Epithelial cell of prostate (primary cell): ENCODE data around the gene PCDHB9.
"Not testable (repeated sequence)": the region's sequence is repeated elsewhere in the genome, so short reads cannot be mapped to it uniquely, and the experiment has no call there.

ENCODE experiments used
- DNase-seq: peaks from one replicate; pipeline ENCODE4 v3.0.0-alpha.2; 2011; ENCODE audit warnings: low read depth, low spot score
- H3K27ac ChIP-seq: fragments of 450-650 bp; 2 replicates; pipeline ENCODE4 v1.5.1; 2017; ENCODE audit warnings: mild to moderate bottlenecking

Gene PCDHB9

DNA sequence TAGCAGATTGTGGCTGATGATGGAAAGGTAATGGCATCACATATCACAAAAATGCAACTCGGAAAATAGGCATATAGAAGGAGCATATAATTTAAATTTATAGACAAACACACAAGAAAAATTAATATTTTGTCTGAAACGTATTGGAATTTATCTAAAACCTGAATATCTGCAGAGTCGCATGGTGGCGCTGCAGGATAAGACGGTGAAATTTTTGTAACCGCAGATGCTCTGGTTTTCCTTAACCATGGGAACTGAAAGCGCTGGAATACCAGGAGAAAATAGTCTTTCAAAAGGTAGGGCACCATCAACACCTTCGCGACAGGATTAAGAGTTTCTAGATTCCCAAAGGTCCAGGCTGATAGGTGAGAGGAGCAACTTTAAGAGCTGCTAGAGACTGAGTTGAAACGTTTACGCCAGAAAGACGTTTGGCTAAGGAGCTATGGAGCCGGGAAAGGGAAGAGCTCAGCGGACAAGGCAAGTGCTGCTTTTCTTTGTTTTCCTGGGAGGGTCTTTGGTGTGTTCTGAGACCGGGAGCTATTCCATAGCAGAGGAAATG is 47.2 kb downstream of the PCDHB9 start:
- no peak overlapping the region for H3K27ac ChIP-seq
- DNase-seq = no peak

DNA sequence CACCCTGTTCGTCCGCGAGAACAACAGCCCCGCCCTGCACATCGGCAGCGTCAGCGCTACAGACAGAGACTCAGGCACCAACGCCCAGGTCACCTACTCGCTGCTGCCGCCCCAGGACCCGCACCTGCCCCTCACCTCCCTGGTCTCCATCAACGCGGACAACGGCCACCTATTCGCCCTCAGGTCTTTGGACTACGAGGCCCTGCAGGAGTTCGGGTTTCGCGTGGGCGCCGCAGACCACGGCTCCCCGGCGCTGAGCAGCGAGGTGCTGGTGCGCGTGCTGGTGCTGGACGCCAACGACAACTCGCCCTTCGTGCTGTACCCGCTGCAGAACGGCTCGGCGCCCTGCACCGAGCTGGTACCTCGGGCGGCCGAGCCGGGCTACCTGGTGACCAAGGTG is 49.0 kb downstream of the PCDHB9 start:
- not testable (repeated sequence) for DNase-seq, H3K27ac ChIP-seq

DNA sequence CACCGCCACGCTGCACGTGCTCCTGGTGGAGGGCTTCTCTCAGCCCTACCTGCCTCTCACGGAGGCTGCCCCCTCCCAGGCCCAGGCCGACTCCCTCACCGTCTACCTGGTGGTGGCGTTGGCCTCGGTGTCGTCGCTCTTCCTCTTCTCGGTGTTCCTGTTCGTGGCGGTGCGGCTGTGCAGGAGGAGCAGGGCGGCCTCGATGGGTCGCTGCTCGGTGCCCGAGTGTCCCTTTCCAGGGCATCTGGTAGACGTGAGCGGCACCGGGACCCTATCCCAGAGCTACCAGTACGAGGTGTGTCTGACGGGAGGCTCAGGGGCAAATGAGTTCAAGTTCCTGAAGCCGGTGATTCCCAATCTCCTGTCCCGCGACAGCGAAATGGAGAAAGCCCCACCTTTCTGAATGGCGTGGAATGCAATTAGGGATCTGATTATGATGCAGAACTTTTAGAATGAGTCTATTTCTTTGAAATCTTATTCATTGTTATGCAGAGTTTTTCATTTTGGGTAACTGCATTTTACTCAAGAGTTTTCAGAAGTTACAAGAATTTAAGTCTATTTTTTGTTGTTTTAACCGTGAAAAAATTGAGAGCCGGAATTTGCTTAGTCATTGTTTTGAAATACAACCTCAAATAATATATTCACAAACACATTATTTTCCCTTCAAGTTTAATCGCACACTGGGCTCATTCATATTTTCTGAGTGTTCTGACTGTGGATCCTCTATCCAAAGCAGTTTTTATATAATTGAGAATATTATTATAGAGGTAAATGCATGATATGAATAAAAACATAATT is 49.8 kb downstream of the PCDHB9 start:
- H3K27ac ChIP-seq = no peak overlapping the region
- no peak for DNase-seq
